B cell (primary cell): ENCODE data around the gene LHPP. TPM values are rescaled to one million over a fixed set of nuclear protein-coding genes. Genes with fewer than 3 reads are reported as not detected.

Source experiments
- ATAC-seq: fragments of 200-7000 bp; cut with Tn5 transposase; one replicate; pipeline ENCODE4 v1.10.0; 2021; ENCODE audit warnings: low read depth, mild to moderate bottlenecking, moderate number of reproducible peaks, moderate library complexity
- CTCF ChIA-PET: fragments of 350-600 bp; sonication (Branson Sonifier 250); formaldehyde crosslinking; loops from one replicate; lab custom pipeline; 2021; ENCODE audit warnings: antibody characterized with exemption, inconsistent platforms; lab: Charles Lee
- POLR2A ChIA-PET: fragments of 350-600 bp; sonication (Branson Sonifier 250); formaldehyde crosslinking; loops from one replicate; lab custom pipeline; 2021; ENCODE audit warnings: antibody characterized with exemption; lab: Charles Lee
- DNase-seq: peaks from one replicate; pipeline ENCODE4 v3.0.0; 2013
- H2AFZ ChIP-seq: 2 replicates; pipeline ENCODE4 v1.6.1; 2012; ENCODE audit warnings: mild to moderate bottlenecking, low read depth, low read length; ENCODE audit not compliant: insufficient read depth, poor library complexity, severe bottlenecking
- H3K27ac ChIP-seq, 2 donors: 1 replicate in 1 of 2; 2 replicates in 1 of 2; pipeline ENCODE4 v1.5.1; 2012 to 2013; ENCODE audit warnings: low read length in 2 of 2, mild to moderate bottlenecking in 2 of 2, moderate library complexity in 1 of 2
- H3K27me3 ChIP-seq, 4 experiments: fragments of 200-600 bp in 1 of 4; sonication (generic) in 1 of 4; replicated peaks in 1 of 4; 1 replicate in 2 of 4; 2 replicates in 2 of 4; pipeline versions ENCODE4 v1.6.1 to v1.7.0; 2013 to 2016; ENCODE audit warnings: low read length in 3 of 4, mild to moderate bottlenecking in 2 of 4, mixed read lengths in 1 of 4, moderate library complexity in 1 of 4; ENCODE audit not compliant: insufficient read depth in 4 of 4, control insufficient read depth in 3 of 4; ENCODE audit errors: control extremely low read depth in 1 of 4
- H3K36me3 ChIP-seq, 2 experiments: replicated peaks in 1 of 2; 1 replicate in 1 of 2; 2 replicates in 1 of 2; pipeline versions ENCODE4 v1.6.1 to v1.7.1; 2013; ENCODE audit warnings: low read length in 1 of 2; ENCODE audit not compliant: insufficient read depth in 2 of 2, control insufficient read depth in 1 of 2; ENCODE audit errors: control extremely low read depth in 1 of 2, extremely low read depth in 1 of 2
- H3K4me1 ChIP-seq, 2 donors: fragments of 200-600 bp in 1 of 2; sonication (generic) in 1 of 2; 1 replicate in 1 of 2; 2 replicates in 1 of 2; pipeline versions ENCODE4 v1.5.1 to v1.6.1; 2013 to 2017; ENCODE audit warnings: low read length in 2 of 2; ENCODE audit not compliant: control insufficient read depth in 2 of 2, insufficient read depth in 2 of 2
- H3K4me2 ChIP-seq: replicated peaks from 2 replicates; pipeline ENCODE3; 2012; ENCODE audit warnings: mild to moderate bottlenecking, low read depth, low read length; ENCODE audit not compliant: poor library complexity, severe bottlenecking
- H3K4me3 ChIP-seq, 5 experiments: fragments of 200-600 bp in 1 of 5; sonication (generic) in 1 of 5; 1 replicate in 3 of 5; 2 replicates in 2 of 5; pipeline versions ENCODE4 v1.5.1 to v1.7.0; 2011 to 2016; ENCODE audit warnings: low read length in 4 of 5, mild to moderate bottlenecking in 4 of 5, low read depth in 2 of 5, control low read depth in 1 of 5, moderate library complexity in 1 of 5; ENCODE audit not compliant: insufficient read depth in 1 of 5; ENCODE audit errors: control extremely low read depth in 1 of 5, extremely low read depth in 1 of 5
- H3K79me2 ChIP-seq: fragments of 200-600 bp; sonication (generic); one replicate; pipeline ENCODE4 v1.6.0; 2016; ENCODE audit warnings: low read length; ENCODE audit not compliant: control insufficient read depth, insufficient read depth
- H3K9ac ChIP-seq: fragments of 200-600 bp; sonication (generic); 2 replicates; pipeline ENCODE4 v1.6.1; 2017; ENCODE audit warnings: mild to moderate bottlenecking, low read length, moderate library complexity
- H3K9me3 ChIP-seq, 3 donors: one replicate each; pipeline versions ENCODE4 v1.6.1 to v1.7.1; 2013; ENCODE audit warnings: low read length in 2 of 3; ENCODE audit not compliant: control insufficient read depth in 2 of 3, insufficient read depth in 1 of 3; ENCODE audit errors: control extremely low read depth in 1 of 3
- H4K20me1 ChIP-seq: 2 replicates; pipeline ENCODE4 v1.6.0; 2012; ENCODE audit warnings: mild to moderate bottlenecking, low read length; ENCODE audit not compliant: insufficient read depth, control insufficient read depth, poor library complexity, severe bottlenecking
- H3K27ac Mint-ChIP-seq: one replicate; pipeline ENCODE4 v1.8.0; 2021; ENCODE audit warnings: mixed read lengths
- H3K27me3 Mint-ChIP-seq: one replicate; pipeline ENCODE4 v1.8.0; 2021; ENCODE audit warnings: mixed read lengths
- H3K4me1 Mint-ChIP-seq: one replicate; pipeline ENCODE4 v1.8.0; 2021; ENCODE audit warnings: mixed read lengths
- H3K4me3 Mint-ChIP-seq: one replicate; pipeline ENCODE4 v1.8.0; 2021; ENCODE audit warnings: mixed read lengths
- H3K9me3 Mint-ChIP-seq: one replicate; pipeline ENCODE4 v1.8.0; 2022; ENCODE audit warnings: mixed read lengths; ENCODE audit not compliant: insufficient read depth
- CTCF ChIP-seq: fragments of 200-600 bp; IDR thresholded peaks from one replicate; pipeline ENCODE4 v1.8.0; 2022; ENCODE audit warnings: antibody characterized with exemption, mild to moderate bottlenecking
- EZH2 ChIP-seq: IDR thresholded peaks from 2 replicates; pipeline ENCODE4 v1.6.1; 2012; ENCODE audit warnings: borderline replicate concordance, low read depth, mild to moderate bottlenecking, moderate library complexity, low read length; ENCODE audit not compliant: insufficient read depth, poor library complexity, severe bottlenecking
- WGBS: methylation state at CpG from one replicate; pipeline ENCODE4 v1.1.5; 2013; ENCODE audit warnings: missing lambda C conversion rate; ENCODE audit not compliant: insufficient coverage; 5-methylcytosine and 5-hydroxymethylcytosine counted together
- intact Hi-C: fragments of 100-400 bp; cut with micrococcal nuclease; formaldehyde crosslinking; loops from one replicate; pipeline ENCODE4 v1.10.0; 2022
- polyA plus RNA-seq: library from polyadenylated mRNA; depleted of rRNA; stranded (reverse); fragments of >200 nt; gene quantifications from 2 replicates; pipeline ENCODE4 v1.2.3, GENCODE V29; 2012
- total RNA-seq, 2 donors: library from RNA; stranded (reverse); fragments of 120-200 nt in 1 of 2; gene quantifications; 1 replicate in 1 of 2; 2 replicates in 1 of 2; pipeline versions ENCODE4 v1.2.3 to v1.2.4, GENCODE V29; 2013 to 2022

Gene LHPP
- total and polyA plus RNA-seq, 2 donors (not counting 1 experiment from before 2014, with no cell fraction given), result 60.2 to 83.5 TPM

GRCh38 chr10:124451276-124451675 is 10.3 kb upstream of the LHPP start:
- Histone ChIP-seq H3K4me2 (no peak overlapping the region), H3K79me2 (no peaks in the 10 kb centered on the region), H3K4me3 (no peak overlapping the region), H4K20me1 (no peaks in the 10 kb centered on the region), H2AFZ (no peak overlapping the region), H3K9me3 (peaks cover 0 to 3% (median 0%) of the 10 kb centered on the region in 3 donors), H3K4me1 (peaks cover 31 to 42% of the 10 kb centered on the region in 2 donors), H3K27ac (no peak overlapping the region), H3K9ac (no peak overlapping the region), H3K36me3 (no peaks in the 10 kb centered on the region), H3K27me3 (peaks cover 0 to 84% (median 51%) of the 10 kb centered on the region in 4 experiments)
- Mint-ChIP-seq H3K27ac (no peak overlapping the region), H3K27me3 (peaks cover 70% of the 10 kb centered on the region), H3K4me1 (peaks cover 28% of the 10 kb centered on the region), H3K4me3 (peak overlapping the region; percentile 29), H3K9me3 (no peaks in the 10 kb centered on the region)
- intact Hi-C loops, result no loop called here
- no peak for TF ChIP-seq EZH2
- TF ChIP-seq CTCF, result no peak
- POLR2A ChIA-PET, result no interaction called here
- DNase-seq (no peak), ATAC-seq (no peak)
- WGBS, result 18% methylated on average over 3 of the region's 6 CpGs
- CTCF ChIA-PET, result interaction anchor here (0.8 to 1.2 kb wide), 2 partner anchors 13 to 44 kb away, joined by 3 read pairs; no protein-coding TSS in a partner anchor

GRCh38 chr10:124453960-124454610 is 7.5 kb upstream of the LHPP start:
- H3K4me2 ChIP-seq, result no peak overlapping the region
- H3K27me3 ChIP-seq, result peaks cover 0 to 68% (median 38%) of the 10 kb centered on the region in 4 experiments
- intact Hi-C loops, result no loop called here
- peaks cover 14% of the 10 kb centered on the region for H3K4me1 Mint-ChIP-seq
- H3K27me3 Mint-ChIP-seq, result peaks cover 62% of the 10 kb centered on the region
- H3K4me1 ChIP-seq, result peaks cover 12 to 21% of the 10 kb centered on the region in 2 donors
- POLR2A ChIA-PET, result no interaction called here
- DNase-seq (no peak), ATAC-seq (no peak)
- no peak overlapping the region for H2AFZ ChIP-seq
- no peak overlapping the region for H3K9ac ChIP-seq
- no peaks in the 10 kb centered on the region for H4K20me1 ChIP-seq
- 30% methylated on average over 2 of the region's 8 CpGs for WGBS
- H3K9me3 Mint-ChIP-seq, result no peaks in the 10 kb centered on the region
- no peak overlapping the region for H3K27ac ChIP-seq
- no peak overlapping the region for H3K4me3 Mint-ChIP-seq
- no peak overlapping the region for H3K27ac Mint-ChIP-seq
- H3K79me2 ChIP-seq, result no peaks in the 10 kb centered on the region
- no peaks in the 10 kb centered on the region for H3K9me3 ChIP-seq
- no peak for TF ChIP-seq CTCF
- no peak for TF ChIP-seq EZH2
- H3K4me3 ChIP-seq, result no peak overlapping the region
- CTCF ChIA-PET, result no interaction called here
- no peaks in the 10 kb centered on the region for H3K36me3 ChIP-seq
